EL (cell line): ENCODE measurements around the gene BRAF.
"Not testable (repeated sequence)": the region's sequence is repeated elsewhere in the genome, so short reads cannot be mapped to it uniquely, and the experiment has no call there.

Source experiments
- DNase-seq: peaks from one replicate; pipeline ENCODE4 v3.0.0-alpha.2; 2016

BRAF gene

DNA sequence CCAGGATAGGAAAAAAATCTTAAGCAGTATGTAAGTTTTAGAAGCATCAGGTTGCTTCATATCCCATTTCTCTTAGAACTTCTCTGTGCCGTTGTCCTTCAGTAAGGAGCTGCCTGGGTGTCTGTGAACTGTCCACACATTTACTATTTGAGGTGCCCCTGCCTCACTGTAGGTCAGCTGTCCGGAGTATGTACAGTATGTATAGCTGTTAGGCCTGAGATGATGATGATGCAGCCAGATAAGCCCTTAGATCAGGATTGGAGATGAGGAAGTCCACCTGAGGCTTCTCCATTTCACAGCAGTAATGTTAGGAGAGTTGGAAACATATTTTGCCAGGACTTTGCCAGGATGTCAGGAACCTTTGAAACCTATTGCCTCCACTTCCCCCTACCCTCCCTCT is 220.5 kb downstream of the BRAF start:
- DNase-seq, result no peak

DNA sequence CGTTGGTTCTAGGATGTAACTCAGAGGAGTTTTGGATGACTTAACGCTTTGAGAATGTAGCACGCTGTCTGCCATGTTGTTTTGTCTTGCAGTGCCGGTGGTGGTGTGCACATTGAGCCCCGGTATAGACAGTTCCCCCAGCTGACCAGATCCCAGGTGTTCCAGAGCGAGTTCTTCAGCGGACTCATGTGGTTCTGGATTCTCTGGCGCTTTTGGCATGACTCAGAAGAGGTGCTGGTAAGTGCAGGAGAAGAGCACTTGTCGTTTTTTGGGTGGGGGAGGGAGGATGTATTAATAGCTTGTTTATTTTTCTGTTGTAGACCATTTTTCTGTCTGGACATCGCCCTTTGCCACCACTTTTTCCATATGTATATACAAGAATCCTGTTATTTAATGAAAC is 222.0 kb downstream of the BRAF start:
- no peak for DNase-seq

DNA sequence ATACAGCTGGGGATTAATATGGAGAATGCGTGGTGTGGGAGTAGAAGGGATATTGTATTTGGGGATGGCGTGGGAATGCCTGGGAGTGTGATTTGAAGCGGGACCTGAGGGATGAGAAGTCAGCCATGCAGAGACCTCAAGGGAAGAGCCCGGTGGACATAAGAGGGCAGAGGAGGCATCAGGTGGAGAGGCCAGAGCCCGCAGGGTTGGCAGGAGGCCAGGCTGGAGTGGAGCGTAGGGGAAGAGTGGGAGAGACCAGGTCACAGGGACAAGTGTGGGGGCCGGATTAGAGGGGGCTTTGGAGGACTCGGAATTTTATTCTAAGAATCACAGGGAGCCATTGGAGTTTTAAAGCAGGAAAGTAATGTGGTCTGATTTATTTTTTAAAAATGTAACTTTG is 226.3 kb downstream of the BRAF start:
- DNase-seq, result no peak

DNA sequence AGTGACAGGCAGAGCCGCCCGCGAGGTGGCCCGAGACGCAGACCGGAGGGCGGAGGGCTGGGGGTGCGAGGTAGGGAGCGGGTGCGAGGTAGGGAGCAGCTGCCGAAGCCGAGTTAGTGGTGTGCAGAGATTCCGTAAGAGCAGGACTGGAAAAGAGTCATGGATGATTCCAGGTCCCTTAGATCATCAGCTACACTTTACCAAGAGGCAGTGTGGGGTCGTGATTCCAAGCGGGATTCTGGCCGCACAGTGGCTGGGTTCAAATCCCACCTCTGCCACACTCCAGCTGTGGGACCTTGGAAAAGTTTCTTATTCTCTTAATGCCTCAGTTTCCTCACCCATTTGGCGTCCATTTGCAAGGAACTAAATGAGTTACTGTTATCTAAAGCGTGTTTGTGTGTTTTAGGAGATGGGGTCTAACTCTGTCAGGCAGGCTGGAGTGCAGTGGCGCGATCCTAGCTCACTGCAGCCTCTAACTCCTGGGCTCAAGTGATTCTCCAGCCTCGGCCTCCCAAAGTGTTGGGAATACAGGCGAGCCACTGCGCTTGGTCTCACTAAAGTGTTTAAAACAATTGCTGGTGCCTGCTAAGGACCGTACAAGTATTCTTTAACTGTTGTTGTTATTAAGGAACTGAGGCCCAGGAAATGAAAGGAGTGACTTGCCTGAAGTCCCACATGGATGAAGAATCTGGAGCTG is 227.1 kb downstream of the BRAF start:
- peak; percentile 62 for DNase-seq

DNA sequence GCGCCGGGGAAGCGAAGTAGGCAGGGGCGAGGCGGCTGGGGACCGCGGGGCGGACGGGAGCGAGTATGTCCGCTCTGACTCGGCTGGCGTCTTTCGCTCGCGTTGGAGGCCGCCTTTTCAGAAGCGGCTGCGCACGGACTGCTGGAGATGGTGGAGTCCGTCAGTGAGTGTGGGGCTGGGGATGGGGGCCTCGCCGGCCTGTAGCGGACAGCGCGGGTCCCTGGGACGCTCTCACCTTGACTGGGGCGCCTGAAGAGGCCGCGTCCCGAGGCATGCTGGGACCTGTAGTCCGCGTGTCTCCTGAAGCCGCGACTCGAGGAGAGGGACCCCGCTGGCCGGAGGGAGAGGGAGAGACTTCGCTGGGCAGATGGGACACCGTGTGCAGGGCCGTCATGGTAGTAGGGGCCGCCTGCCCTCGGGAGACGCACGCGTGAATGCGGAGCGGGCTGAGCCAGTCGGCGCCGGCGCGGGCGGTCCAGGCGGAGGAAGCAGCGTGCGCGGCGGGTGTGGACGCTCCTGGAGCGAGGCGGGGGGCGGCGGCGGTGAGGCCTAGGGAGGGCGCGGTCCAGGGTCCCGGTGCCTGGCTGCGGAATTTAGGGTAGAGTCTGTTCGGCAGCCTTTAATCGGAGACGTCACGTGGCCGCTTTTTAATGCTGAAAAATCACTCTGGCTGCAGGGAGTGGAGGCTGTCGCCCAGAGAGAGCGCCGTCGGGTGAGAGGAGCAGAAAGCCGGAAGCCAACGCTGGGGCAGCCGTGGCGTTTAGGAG is 227.9 kb downstream of the BRAF start, which contains the start of gene NDUFB2:
Gene NDUFB2, plus strand, starts transcription at position 29 of the 767 bp plus-strand sequence. Its CDS starts 37 bp downstream, at position 66.
- peak; percentile 79 for DNase-seq

DNA sequence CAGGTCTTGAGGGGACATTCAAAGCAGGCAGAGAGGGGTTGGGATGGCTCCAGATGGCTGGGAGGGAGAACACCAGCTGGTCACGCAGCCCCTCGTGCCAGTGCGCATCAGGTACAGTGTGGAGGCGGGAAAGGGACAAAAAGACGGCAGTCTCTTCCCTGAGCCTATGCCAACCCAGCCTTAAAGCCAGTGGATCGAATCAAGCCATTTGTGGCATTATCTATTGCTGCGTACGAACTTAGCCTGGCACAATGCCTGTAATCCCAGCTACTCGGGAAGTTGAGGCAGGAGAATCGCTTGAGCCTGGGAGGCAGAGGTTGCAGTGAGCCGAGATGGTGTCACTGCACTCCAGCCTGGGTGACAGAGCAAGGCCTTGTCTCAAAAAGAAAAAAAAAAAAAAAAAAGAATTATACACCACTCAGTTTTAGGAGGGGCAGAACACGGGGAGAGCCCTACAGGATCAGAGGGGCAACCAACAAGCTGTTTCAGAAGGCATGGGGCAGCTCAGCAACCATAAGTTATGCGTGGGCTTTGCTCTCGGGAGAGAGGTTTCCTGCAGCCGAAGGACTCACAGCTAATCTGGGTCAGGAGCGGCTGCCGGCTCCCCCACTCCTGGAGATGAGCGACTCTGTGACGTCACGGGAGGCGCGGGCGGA is 228.6 kb downstream of the BRAF start:
- DNase-seq, result peak; percentile 92

DNA sequence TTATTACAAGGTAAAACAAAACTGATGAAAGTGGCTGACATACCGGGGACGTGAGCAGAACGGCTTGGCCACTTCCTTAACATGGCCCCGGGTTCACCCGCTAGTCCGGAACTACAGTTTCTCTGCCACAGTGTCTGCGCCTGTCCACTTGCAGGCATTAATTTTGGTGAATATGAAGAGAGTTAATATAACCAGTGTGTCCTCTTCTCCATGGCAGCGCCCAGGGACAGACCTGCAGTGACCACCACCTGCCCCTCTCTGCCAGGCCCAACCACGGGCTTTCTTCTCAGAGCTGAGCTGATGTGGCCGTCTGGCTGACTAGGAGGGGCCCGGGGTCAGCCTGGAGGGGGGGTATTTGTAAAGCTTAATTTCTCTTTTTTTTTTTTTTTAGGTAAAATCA is 229.3 kb downstream of the BRAF start:
- no peak for DNase-seq

DNA sequence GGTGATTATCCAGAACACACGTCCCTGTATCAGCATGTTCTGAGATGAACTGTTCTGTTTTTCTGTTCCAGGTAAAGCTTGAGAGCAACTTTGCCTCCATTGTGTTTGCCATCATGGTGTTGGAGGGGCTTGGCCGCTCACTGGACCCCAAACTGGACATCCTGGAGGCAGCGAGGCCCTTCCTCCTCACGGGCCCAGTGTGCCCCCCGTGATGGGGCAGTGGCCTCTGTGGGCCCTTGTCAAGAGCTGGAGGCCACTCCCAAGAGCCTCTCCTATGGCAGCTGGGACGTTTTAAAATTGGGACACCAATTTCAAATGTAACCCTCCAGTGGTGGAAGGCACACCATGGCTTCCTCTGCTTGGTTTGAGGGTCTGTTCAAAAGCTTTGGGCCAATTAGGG is 230.1 kb downstream of the BRAF start:
- DNase-seq, result no peak

DNA sequence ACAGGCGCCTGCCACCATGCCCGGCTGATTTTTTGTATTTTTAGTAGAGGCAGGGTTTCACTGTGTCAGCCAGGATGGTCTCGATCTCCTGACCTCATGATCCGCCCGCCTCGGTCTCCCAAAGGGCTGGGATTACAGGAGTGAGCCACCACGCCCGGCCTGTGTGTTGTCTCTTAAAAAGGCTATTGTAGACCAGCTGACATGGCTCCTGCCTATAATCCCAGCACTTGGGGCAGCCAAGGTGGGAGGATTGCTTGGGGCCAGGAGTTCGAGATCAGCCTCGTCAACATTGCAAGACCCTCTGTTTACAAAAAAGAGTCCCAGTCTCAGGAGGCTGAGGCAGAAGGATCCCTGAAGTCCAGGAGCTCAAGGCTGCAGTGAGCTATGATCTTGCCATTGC is 230.9 kb downstream of the BRAF start:
- not testable (repeated sequence) for DNase-seq

DNA sequence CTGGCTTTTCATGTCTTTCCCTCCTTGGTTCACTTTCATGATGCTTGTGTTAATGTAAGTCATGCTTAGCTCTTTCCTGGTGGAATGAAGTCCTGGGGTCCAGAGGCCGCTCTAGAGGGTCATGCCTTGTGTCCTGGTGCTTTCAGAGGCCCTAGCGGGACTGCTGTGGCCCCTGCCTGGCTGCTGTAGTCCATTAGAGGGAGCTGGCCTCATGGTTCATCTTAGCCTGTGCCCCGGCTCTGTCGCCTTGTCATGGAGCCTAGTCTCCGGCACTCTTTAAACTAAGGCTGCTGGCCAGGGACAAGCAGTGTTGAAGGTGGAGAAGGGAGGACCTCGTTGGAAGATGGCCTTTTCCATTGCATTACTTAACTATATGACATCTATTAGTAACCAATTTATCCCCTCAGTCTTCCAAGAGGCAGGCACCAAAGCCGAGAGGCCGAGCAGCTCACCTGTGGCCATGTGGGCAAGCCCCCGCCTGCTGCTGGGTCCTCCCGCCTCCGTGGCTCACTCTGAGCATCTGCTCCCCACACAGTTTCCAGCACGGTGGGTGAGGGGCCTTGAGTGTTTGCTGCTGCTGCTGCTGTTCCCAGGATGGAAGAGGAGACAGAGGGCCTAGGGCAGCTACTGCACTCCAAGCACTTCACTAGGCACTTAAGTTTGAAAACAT is 233.2 kb downstream of the BRAF start:
- DNase-seq, result no peak

DNA sequence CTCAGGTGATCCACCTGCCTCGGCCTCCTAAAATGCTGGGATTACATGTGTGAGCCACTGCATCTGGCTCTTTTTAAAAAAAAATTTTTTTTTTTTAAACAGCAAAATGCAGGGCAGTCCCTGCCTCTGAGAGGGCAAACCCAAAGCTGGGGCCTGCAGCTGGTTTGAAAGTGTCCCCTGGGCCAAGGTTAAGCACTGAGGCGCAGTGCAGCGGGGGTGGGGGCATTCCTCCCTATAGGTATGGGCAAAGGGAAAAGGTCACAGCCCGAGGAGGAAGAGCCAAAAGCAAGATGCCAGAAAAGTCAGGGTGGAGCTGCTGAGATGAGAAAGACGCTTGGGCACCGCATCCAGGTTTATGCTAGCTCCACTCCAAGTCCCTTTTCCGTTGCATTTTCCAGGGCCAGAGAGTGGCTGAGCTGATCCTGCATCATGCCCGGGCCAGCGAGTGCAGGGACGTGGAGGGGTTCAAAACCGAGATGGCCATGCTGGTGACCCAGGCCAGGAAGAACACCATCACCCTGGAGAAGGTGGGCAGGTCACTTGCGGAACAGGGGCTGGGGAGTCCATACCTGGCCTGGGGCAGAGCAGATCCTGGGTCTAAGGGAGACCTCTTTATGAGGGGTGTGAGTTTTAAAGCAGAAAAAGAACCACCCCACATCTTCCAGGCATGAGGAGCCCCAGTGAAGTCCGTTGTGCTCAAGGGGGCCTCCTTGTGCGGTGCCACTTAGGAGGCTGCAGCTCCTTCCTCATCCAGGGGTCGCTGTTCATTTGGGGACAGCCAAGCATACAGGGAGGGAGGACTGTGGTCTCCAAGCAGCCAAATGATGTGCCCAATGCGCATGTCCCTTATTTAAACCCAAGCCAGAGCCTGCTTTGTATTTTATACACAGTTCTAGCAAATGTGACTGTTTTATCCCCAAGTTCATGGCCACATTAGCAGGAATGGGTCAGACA is 235.3 kb downstream of the BRAF start:
- DNase-seq, result no peak

DNA sequence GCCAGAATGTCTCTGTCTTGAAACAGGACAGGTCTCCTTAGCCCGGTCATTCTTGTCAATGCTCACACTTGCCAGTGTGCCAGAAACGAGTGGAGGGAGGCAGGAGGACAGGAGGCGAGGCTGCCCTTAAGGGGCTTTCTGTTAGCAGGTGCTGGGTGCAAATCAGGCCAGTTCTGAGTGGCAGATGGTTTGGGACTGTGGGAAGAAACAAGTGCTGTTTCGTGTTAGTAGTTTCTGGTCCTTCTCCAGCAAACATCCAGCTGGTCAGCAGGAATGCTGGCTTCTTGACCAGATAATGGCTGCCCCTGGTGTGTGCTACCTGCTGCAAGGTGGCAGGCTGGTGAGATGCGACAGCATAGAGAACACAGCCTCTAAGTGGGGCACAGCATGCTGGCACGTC is 236.4 kb downstream of the BRAF start:
- DNase-seq, result no peak

DNA sequence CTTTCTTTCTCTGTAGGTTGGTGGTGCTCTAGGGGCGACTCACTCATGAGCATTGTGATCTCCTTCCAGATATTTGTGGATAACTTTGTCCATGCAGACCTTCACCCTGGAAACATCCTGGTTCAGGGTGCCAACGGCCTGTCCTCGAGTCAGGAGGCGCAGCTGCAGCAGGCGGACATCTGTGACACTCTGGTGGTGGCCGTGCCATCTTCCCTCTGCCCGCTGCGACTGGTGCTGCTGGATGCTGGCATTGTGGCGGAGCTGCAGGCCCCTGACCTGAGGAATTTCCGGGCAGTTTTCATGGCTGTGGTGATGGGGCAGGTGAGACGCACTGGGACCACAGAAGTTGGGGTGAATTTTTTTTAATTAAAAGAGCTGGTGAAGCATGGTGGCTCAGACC is 237.8 kb downstream of the BRAF start:
- DNase-seq, result no peak

DNA sequence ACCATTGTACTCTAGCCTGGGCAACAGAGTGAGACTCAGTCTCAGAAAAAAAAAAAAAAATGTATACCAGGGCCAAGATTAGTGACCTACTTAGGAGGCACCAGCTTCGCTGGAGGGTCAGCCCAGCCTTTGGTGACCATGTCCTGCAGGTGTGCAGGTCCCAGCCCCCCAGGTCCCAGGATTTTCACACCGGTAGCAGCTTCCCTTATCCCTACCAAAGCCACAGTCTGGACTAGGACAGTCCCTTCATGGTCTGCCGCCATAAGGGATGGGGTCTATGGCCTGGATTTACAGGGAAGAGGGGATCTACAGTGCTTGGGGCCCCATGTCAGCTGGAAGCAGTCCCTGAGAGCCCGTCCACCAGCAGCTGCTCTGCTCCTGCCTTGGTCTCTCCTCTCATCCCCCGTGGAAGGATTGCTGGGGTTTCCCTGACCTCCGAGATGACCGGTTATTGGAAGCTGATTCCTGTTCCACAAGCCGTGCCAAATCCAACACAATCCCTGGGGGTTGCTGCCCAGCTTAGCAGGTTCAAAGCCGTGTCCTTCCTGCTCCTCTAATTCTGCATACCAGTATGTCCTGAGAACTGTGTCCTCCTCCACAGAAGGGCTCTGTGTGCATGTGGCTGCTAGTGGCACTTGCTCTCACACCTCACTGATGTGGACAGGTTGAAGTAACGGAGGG is 239.2 kb downstream of the BRAF start:
- no peak for DNase-seq

DNA sequence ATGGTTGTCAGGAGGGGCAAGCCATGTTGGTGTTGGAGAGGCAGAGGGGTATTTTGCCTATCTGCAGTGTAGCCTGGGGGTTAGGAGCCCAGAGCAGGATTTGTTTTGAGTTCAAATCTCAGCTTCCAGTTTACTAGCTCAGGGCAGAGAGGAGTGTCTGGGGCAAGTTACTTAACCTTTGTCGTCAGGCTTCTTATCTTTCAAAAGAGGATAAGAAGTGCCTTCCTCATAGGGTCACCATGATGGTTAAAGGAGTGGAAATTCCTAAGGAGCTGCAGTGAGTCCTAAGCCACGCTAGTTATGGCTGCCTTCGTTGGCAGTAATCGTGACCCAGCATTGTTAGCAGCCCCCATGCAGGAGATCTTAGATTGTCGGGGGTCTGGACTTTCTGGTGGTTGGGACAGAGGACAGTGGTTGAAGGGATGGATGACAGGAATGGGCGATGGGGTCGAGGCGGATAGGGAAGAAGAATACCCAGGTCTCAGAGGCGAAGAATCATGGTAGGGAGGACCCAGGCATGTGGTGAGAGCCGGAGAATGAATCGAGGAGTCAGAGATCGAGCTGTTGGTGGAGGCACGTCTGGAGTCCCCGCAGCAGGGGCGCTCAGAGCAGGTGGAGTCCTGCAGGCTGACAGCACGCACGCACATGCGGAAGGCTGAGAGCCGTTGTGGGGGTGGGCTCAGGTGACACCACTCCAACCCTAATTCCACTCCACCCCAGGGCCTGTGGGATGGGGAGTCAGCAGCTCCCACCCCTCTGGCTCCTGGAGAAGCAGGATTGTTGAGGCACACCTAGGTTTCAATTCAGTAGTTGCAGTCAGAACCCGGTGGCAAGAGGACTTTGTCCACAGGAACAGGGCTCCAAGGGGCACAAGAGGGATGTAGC is 240.4 kb downstream of the BRAF start:
- DNase-seq, result no peak

DNA sequence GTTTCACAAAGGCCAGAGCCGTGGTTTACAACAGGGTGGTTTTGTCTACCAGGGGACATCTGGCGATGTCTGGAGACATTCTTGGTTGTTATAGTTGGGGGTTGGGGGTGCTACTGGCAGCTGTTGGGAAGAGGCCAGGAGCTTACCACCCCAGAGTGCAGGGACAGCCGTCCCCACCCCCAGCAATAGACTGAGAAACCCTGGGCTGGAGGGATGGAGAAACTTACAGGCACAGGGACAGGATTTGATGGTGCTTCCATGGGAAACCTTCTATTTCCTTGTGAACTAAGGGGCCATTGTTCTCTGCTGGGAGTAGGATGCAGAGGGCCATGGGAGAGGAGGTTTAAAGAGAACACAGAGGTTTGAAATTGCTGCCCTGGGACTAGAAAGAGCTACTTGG is 241.1 kb downstream of the BRAF start:
- no peak for DNase-seq

DNA sequence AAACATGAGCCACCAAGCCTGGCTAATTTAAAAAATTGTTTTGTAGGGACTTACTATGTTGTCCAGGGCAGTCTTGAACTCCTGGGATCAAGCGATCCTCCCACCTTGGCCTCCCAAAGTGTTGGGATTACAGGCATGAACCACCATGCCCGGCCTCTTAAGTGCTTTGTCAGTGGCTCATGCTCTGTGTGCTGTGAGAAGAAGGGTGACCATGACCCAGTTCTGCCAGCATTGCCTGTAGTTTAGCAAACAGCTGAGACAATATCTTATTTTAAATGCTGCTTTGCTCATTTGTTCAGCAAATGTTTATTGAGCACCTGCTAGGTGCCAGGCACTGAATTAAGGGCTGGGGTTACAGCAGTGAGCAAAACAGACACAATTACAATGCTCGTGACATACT is 243.0 kb downstream of the BRAF start:
- no peak for DNase-seq

DNA sequence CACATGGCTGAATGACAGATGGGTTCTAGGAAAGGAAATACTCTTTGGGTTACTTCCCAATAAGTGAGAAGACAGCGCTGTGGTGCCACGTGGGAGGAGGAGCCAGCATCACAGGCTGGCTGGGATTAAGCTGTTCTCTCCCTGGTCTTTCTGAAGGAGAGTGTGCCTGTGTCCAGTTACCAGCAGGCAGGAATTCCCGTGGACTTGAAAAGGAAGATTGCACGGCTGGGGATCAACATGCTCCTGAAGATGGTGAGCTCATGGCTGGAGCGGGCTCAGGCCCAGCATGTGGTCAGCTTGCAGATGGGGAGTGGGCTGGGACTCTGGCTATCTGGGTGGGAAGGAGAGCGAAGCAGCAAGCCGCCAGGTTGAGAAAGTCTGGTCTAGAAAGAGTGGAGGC is 243.8 kb downstream of the BRAF start:
- no peak for DNase-seq

DNA sequence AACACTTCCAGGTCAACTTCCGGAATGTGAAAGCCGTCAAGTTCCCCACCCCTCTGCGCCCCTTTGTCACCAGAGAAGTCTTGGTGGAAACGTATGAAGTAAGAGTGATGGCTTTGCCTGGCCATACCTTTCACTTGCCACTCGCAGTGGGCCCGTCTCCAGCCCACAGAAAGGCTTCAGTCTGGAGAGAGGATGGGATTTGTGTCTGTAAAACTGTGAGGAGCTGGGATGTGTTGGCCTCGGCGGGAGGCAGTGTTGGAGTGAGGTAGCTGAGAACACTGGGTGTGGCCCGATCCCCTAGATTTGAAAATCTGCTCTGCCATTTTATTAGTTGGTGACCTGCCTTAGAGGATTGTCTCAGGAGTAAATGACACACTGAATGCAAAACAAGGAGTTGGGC is 245.5 kb downstream of the BRAF start:
- no peak for DNase-seq

DNA sequence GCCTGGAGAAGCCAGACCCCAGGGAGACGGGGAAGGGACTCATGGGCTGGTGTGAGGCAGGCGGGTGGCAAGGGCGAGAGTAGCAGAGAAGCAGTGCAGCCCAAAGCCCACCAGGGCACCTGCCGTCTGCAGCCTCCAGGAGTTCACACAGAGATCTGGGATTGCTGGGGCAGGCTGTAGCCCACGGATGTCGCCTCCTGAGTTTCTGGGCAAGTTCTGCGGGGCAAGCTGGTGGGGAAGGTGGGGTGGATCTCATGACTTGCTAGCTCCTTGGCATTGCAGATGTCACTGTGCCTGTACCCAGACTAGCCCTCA is 246.0 kb downstream of the BRAF start:
- DNase-seq, result no peak
